Cardiac fibroblast (primary cell): ENCODE measurements around the gene MACROH2A2.

Source experiments
- DNase-seq, 2 donors: peaks; one replicate each; pipeline versions ENCODE4 v3.0.0 to v3.0.0-alpha.2; 2010; ENCODE audit warnings: low read depth in 2 of 2
- H3K4me3 ChIP-seq, 2 donors: replicated peaks in 1 of 2; 1 replicate in 1 of 2; 2 replicates in 1 of 2; pipeline ENCODE4 v1.5.1; 2011; ENCODE audit warnings: low read depth in 2 of 2, low read length in 2 of 2, mild to moderate bottlenecking in 2 of 2, moderate library complexity in 1 of 2
- CTCF ChIP-seq: IDR thresholded peaks from one replicate; pipeline ENCODE4 v1.5.1; 2011; ENCODE audit warnings: low read depth, mild to moderate bottlenecking, low read length, inconsistent platforms

Gene MACROH2A2

GRCh38 chr10:70142555-70142954 lies 89.9 kb downstream of the MACROH2A2 start:
- TF ChIP-seq CTCF = no peak
- DNase-seq = no peak
- no peak overlapping the region for H3K4me3 ChIP-seq

GRCh38 chr10:70144372-70145110 lies 91.9 kb downstream of the MACROH2A2 start:
- no peak for TF ChIP-seq CTCF
- no peak overlapping the region for H3K4me3 ChIP-seq
- no peak for DNase-seq

- TF ChIP-seq CTCF = no peak
- peak overlapping the region; percentile 49 to 66 for H3K4me3 ChIP-seq
- DNase-seq = no peak
Measured at GRCh38 chr10:70145166-70145665, 92.6 kb downstream of the MACROH2A2 start.

GRCh38 chr10:70145666-70146488 lies 93.2 kb downstream of the MACROH2A2 start:
- peak; percentile 57 to 73 for DNase-seq
- peak overlapping the region; percentile 55 to 66 for H3K4me3 ChIP-seq
- TF ChIP-seq CTCF = no peak

- peak; percentile 98 to 99 for DNase-seq
- TF ChIP-seq CTCF = peak; percentile 74
- H3K4me3 ChIP-seq = peak within 1 kb of the TSS; percentile 55 to 66
Measured at GRCh38 chr10:70146489-70147258, 94.0 kb downstream of the MACROH2A2 start, which contains the start of gene TYSND1. Gene TYSND1 (minus strand): TSS chr10:70146700. CDS start chr10:70146586, 114 bp downstream.

- TF ChIP-seq CTCF = no peak
- no peak for DNase-seq
- H3K4me3 ChIP-seq = no peak overlapping the region
Measured at GRCh38 chr10:70147259-70147625, 94.6 kb downstream of the MACROH2A2 start.
